Measurements from ENCODE around the gene MMP15. TPM values are rescaled to one million over a fixed set of nuclear protein-coding genes. Genes with fewer than 3 reads are reported as not detected.
A peak's percentile ranks its signal among the peaks of the same experiment; 100 is the strongest.
"Not testable (repeated sequence)": the region's sequence is repeated elsewhere in the genome, so short reads cannot be mapped to it uniquely, and the experiment has no call there.

Gene MMP15
- total RNA-seq, 1 donor from 2014 or later: 38.9 TPM

- Mint-ChIP-seq H3K27me3 (ENCODE audit: low read depth) (no peaks in the 10 kb centered on the region), H3K4me3 (peak within 1 kb of the TSS; percentile 94), H3K4me1 (peaks cover 31% of the 10 kb centered on the region), H3K9me3 (no peaks in the 10 kb centered on the region), H3K27ac (ENCODE audit: unreplicated experiment) (peak within 1 kb of the TSS; percentile 96), H3K36me3 (ENCODE audit: low read depth) (peaks cover 3% of the 10 kb centered on the region)
- DNase-seq (ENCODE audit: low read depth, low spot score): no peak
- TF ChIP-seq CTCF (conservative IDR thresholded peaks at IDR 0.05): no peak
Observed at GRCh38 chr16:57999971-58000705, 25.4 kb upstream of the MMP15 start, which contains the start of gene ZNF319. Gene ZNF319, minus strand, starts transcription at chr16:58000672. Its CDS starts 2,407 bp downstream, at chr16:57998265.

DNA sequence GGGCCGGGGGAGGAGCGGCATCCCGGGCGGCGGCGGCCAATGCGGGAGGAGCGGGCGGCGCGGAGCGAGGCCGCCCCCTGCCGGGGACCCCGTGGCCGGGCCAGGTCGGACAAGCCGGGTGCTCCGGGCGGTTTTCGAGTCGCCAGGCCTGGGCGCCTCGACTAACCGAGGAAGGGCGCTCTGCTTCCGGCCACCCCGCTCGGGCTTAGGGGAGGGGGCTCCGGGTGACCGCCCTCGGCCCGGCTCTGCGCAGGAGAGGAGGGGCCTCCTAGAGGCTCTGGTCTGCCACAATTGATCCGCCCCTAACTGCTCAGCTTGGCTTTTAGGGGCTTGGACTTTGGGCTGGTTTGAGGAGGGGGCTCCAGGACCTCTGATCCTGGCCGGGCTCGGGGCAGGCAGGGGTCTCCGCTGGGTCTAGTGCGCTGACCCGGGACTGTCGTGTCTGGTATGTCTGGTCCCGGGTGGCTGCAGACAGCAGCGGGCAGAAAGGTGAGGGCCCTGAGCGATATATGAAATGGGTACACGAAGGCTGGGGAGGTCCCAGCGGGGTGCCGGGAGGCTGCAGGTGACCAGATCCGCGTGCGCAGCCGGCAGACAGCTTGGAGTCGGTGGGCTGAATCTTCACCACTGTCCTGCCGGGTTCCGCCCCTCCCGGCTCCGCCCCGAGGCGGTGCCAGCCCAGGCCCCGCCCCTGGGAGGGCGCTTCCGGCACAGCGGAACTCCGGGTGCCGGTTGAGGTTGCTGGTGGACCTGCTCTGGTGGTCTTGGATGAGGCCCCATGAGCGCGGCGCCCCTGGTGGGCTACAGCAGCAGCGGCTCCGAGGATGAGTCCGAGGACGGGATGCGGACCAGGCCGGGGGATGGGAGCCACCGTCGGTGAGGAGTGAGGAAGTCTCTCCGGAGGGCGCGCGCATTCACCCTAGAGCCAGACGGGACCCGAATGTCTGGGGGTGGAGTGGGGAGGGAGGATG lies 24.6 kb upstream of the MMP15 start, which contains the start of gene USB1:
TSS of gene USB1 (plus strand) at position 702 of the 971 bp plus-strand sequence. CDS start at position 779, 77 bp downstream.
- H3K27me3 Mint-ChIP-seq (ENCODE audit: low read depth): no peaks in the 10 kb centered on the region
- H3K4me3 Mint-ChIP-seq: peak within 1 kb of the TSS; percentile 94
- peak within 1 kb of the TSS; percentile 96 for H3K27ac Mint-ChIP-seq (ENCODE audit: unreplicated experiment)
- peak; percentile 79 for TF ChIP-seq CTCF (conservative IDR thresholded peaks at IDR 0.05)
- no peaks in the 10 kb centered on the region for H3K9me3 Mint-ChIP-seq
- DNase-seq (ENCODE audit: low read depth, low spot score): peak; percentile 85
- peaks cover 3% of the 10 kb centered on the region for H3K36me3 Mint-ChIP-seq (ENCODE audit: low read depth)
- H3K4me1 Mint-ChIP-seq: peaks cover 32% of the 10 kb centered on the region

GRCh38 chr16:58001781-58002415 lies 23.7 kb upstream of the MMP15 start:
- peak overlapping the region; percentile 94 for H3K4me3 Mint-ChIP-seq
- TF ChIP-seq CTCF (conservative IDR thresholded peaks at IDR 0.05): no peak
- peaks cover 32% of the 10 kb centered on the region for H3K4me1 Mint-ChIP-seq
- no peaks in the 10 kb centered on the region for H3K9me3 Mint-ChIP-seq
- H3K36me3 Mint-ChIP-seq (ENCODE audit: low read depth): peaks cover 7% of the 10 kb centered on the region
- no peaks in the 10 kb centered on the region for H3K27me3 Mint-ChIP-seq (ENCODE audit: low read depth)
- no peak overlapping the region for H3K27ac Mint-ChIP-seq (ENCODE audit: unreplicated experiment)
- no peak for DNase-seq (ENCODE audit: low read depth, low spot score)

DNA sequence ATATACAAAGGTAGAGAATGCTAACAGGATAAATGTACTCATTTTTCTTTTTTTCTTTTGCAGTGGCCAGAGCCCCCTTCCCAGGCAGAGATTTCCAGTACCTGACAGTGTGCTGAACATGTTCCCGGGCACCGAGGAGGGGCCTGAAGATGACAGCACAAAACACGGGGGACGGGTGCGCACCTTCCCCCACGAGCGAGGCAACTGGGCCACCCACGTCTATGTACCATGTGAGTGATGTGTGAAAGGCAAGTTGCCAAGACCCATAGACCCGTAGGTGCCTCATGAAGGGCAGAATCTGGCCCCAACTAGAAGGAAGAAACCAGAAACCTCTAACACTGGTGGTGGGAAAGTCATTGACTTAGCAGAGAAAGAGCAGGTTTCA lies 23.1 kb upstream of the MMP15 start:
- H3K9me3 Mint-ChIP-seq: no peaks in the 10 kb centered on the region
- TF ChIP-seq CTCF (conservative IDR thresholded peaks at IDR 0.05): no peak
- H3K36me3 Mint-ChIP-seq (ENCODE audit: low read depth): peaks cover 7% of the 10 kb centered on the region
- no peak overlapping the region for H3K27ac Mint-ChIP-seq (ENCODE audit: unreplicated experiment)
- H3K27me3 Mint-ChIP-seq (ENCODE audit: low read depth): no peaks in the 10 kb centered on the region
- peak overlapping the region; percentile 94 for H3K4me3 Mint-ChIP-seq
- H3K4me1 Mint-ChIP-seq: peaks cover 32% of the 10 kb centered on the region
- no peak for DNase-seq (ENCODE audit: low read depth, low spot score)

DNA sequence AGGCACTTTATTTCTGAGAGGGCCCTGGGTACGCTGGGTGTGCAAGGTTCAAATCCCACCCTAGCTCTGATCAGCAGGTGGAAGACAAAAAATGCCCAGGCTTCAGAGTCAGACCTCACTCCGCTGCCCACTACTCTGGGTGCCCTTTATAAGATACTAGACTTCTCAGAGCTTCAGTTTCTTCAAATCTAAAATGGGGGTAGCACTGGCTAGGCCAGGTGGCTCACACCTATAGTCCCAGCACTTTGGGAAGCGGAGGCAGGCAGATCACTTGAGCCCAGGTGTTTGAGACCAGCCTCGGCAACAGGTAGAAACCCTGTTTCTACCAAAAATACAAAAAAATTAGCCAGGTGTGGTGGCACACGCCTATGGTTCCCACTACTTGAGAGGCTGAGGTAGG lies 22.6 kb upstream of the MMP15 start:
- peaks cover 32% of the 10 kb centered on the region for H3K4me1 Mint-ChIP-seq
- H3K27ac Mint-ChIP-seq (ENCODE audit: unreplicated experiment): no peak overlapping the region
- peaks cover 7% of the 10 kb centered on the region for H3K36me3 Mint-ChIP-seq (ENCODE audit: low read depth)
- no peak for TF ChIP-seq CTCF (conservative IDR thresholded peaks at IDR 0.05)
- DNase-seq (ENCODE audit: low read depth, low spot score): no peak
- H3K9me3 Mint-ChIP-seq: no peaks in the 10 kb centered on the region
- no peaks in the 10 kb centered on the region for H3K27me3 Mint-ChIP-seq (ENCODE audit: low read depth)
- H3K4me3 Mint-ChIP-seq: peak overlapping the region; percentile 65

- not testable (repeated sequence) for H3K9me3 Mint-ChIP-seq; H3K36me3 Mint-ChIP-seq (ENCODE audit: low read depth); DNase-seq (ENCODE audit: low read depth, low spot score); H3K27ac Mint-ChIP-seq (ENCODE audit: unreplicated experiment); H3K27me3 Mint-ChIP-seq (ENCODE audit: low read depth)
- H3K4me3 Mint-ChIP-seq: peak overlapping the region; percentile 73
- H3K4me1 Mint-ChIP-seq: peaks cover 23% of the 10 kb centered on the region
Observed at GRCh38 chr16:58004736-58005135, 20.8 kb upstream of the MMP15 start.

All from neural crest cell (in vitro differentiated cells).